A549 (cell line): Measurements from ENCODE around the gene SLC35D1. TPM values are rescaled to one million over a fixed set of nuclear protein-coding genes. Genes with fewer than 3 reads are reported as not detected.

Source experiments
- ATAC-seq, 2 experiments: fragments of 200-7000 bp in 1 of 2; fragments of >200 bp in 1 of 2; cut with Nextera tagmentation in 1 of 2; cut with Tn5 transposase in 1 of 2; 3 replicates each; pipeline versions ENCODE4 v1.8.0 to v1.9.1; 2018 to 2020; ENCODE audit warnings: mild to moderate bottlenecking in 1 of 2, moderate library complexity in 1 of 2
- CTCF ChIA-PET: fragments of 300-600 bp; sonication (Branson Sonifier 250); formaldehyde crosslinking; extraction: SDS; loops from one replicate; lab custom pipeline; 2021; ENCODE audit warnings: antibody characterized with exemption, inconsistent platforms; lab: Yijun Ruan, JAX
- POLR2A ChIA-PET: fragments of 350-600 bp; formaldehyde crosslinking; extraction: SDS; loops from one replicate; lab custom pipeline; 2021; ENCODE audit warnings: antibody characterized with exemption, inconsistent platforms; lab: Yijun Ruan, JAX
- DNase-seq, 2 experiments: peaks; one replicate each; pipeline versions ENCODE4 v3.0.0 to v3.0.0-alpha.2; 2011 to 2016; ENCODE audit warnings: low read depth in 1 of 2, low spot score in 1 of 2
- FAIRE-seq: peaks from 2 replicates; lab custom pipeline; 2011; peaks lifted over from hg19 to GRCh38; lab: Jason Lieb, UNC
- H3K27ac ChIP-seq, 2 experiments: fragments of >200 bp; sonication (Bioruptor Twin); formaldehyde crosslinking; 3 replicates each; pipeline ENCODE4 v1.5.1; 2016 to 2017
- H3K4me1 ChIP-seq: fragments of >200 bp; sonication (Bioruptor Twin); formaldehyde crosslinking; 3 replicates; pipeline ENCODE4 v1.6.1; 2016
- H3K4me2 ChIP-seq: fragments of >200 bp; sonication (Bioruptor Twin); formaldehyde crosslinking; 3 replicates; pipeline ENCODE4 v1.6.1; 2016
- H3K4me3 ChIP-seq: fragments of >200 bp; sonication (Bioruptor Twin); formaldehyde crosslinking; 3 replicates; pipeline ENCODE4 v1.5.1; 2016
- H3K9me3 ChIP-seq: fragments of >200 bp; sonication (Bioruptor Twin); formaldehyde crosslinking; 3 replicates; pipeline ENCODE4 v1.6.1; 2016
- BHLHE40 ChIP-seq: IDR thresholded peaks from 2 replicates; pipeline ENCODE4 v1.6.1; 2012; ENCODE audit warnings: low read depth, low read length, inconsistent platforms
- CEBPB ChIP-seq, 2 experiments: fragments of >200 bp in 1 of 2; sonication (Bioruptor Twin) in 1 of 2; formaldehyde crosslinking in 1 of 2; IDR thresholded peaks; 2 replicates each; pipeline ENCODE4 v1.6.1; 2012 to 2016
- EHMT2 ChIP-seq: fragments of 200-600 bp; sonication (generic); IDR thresholded peaks from 2 replicates; pipeline ENCODE4 v1.6.1; 2016; ENCODE audit warnings: antibody characterized with exemption, low read depth, mild to moderate bottlenecking, moderate library complexity
- FOSB ChIP-seq: fragments of 250-450 bp; sonication (Bioruptor Pico); IDR thresholded peaks from 2 replicates; pipeline ENCODE4 v1.5.0; 2020; ENCODE audit warnings: mild to moderate bottlenecking, moderate library complexity
- FOSL2 ChIP-seq, 2 experiments: fragments of 450-650 bp in 1 of 2; fragments of >200 bp in 1 of 2; sonication (Bioruptor Twin) in 1 of 2; formaldehyde crosslinking; IDR thresholded peaks; 2 replicates each; pipeline versions ENCODE4 v1.5.0 to v1.6.1; 2016 to 2020; ENCODE audit warnings: mild to moderate bottlenecking in 1 of 2, moderate library complexity in 1 of 2
- FOXS1 ChIP-seq: fragments of 250-450 bp; sonication (Bioruptor Pico); IDR thresholded peaks from 2 replicates; pipeline ENCODE4 v1.5.0; 2020; ENCODE audit warnings: mild to moderate bottlenecking, moderate library complexity
- HOXB13 ChIP-seq: fragments of 250-450 bp; sonication (Bioruptor Pico); IDR thresholded peaks from 2 replicates; pipeline ENCODE4 v1.5.0; 2020; ENCODE audit warnings: low read depth, mild to moderate bottlenecking, moderate library complexity
- HOXB5 ChIP-seq: fragments of 250-450 bp; sonication (Bioruptor Pico); IDR thresholded peaks from 2 replicates; pipeline ENCODE4 v1.5.0; 2020; ENCODE audit warnings: mild to moderate bottlenecking, moderate library complexity
- JUN ChIP-seq, 2 experiments: fragments of >200 bp; sonication (Bioruptor Twin); formaldehyde crosslinking; IDR thresholded peaks; 2 replicates in 1 of 2; 3 replicates in 1 of 2; pipeline ENCODE4 v1.6.1; 2016 to 2017
- KDM5A ChIP-seq: fragments of 200-600 bp; sonication (generic); IDR thresholded peaks from 2 replicates; pipeline ENCODE4 v1.6.1; 2016; ENCODE audit warnings: antibody characterized with exemption, mild to moderate bottlenecking
- MAFK ChIP-seq: fragments of 450-650 bp; IDR thresholded peaks from 2 replicates; pipeline ENCODE4 v1.6.1; 2014; ENCODE audit not compliant: partially characterized antibody
- MAZ ChIP-seq: fragments of 150-350 bp; IDR thresholded peaks from 2 replicates; pipeline ENCODE4 v1.6.1; 2014; ENCODE audit warnings: antibody characterized with exemption, low read depth, low read length, borderline replicate concordance
- PHF8 ChIP-seq: fragments of 200-600 bp; sonication (generic); IDR thresholded peaks from 2 replicates; pipeline ENCODE4 v1.6.1; 2016; ENCODE audit warnings: low read depth, mild to moderate bottlenecking, antibody characterized with exemption, moderate library complexity, borderline replicate concordance
- POLR2A ChIP-seq: IDR thresholded peaks from 2 replicates; pipeline ENCODE4 v1.6.1; 2012; ENCODE audit warnings: mild to moderate bottlenecking, low read length
- POLR2AphosphoS2 ChIP-seq: conservative IDR thresholded peaks from 2 replicates; pipeline ENCODE4 v1.6.1; 2012; ENCODE audit warnings: low read length, improper control_type of control experiment, inconsistent platforms
- RAD21 ChIP-seq, 2 experiments: fragments of >200 bp in 1 of 2; sonication (Bioruptor Twin) in 1 of 2; formaldehyde crosslinking in 1 of 2; IDR thresholded peaks in 1 of 2; conservative IDR thresholded peaks in 1 of 2; 2 replicates in 1 of 2; 3 replicates in 1 of 2; pipeline ENCODE4 v1.6.1; 2012 to 2018; ENCODE audit warnings: inconsistent platforms in 1 of 2
- RCOR1 ChIP-seq: fragments of 150-350 bp; IDR thresholded peaks from 2 replicates; pipeline ENCODE4 v1.6.1; 2014; ENCODE audit warnings: antibody characterized with exemption, low read length, low read depth
- RNF2 ChIP-seq: fragments of 200-600 bp; sonication (generic); IDR thresholded peaks from 2 replicates; pipeline ENCODE4 v1.6.1; 2016; ENCODE audit warnings: low read depth, mild to moderate bottlenecking, antibody characterized with exemption, moderate library complexity, borderline replicate concordance
- TFCP2L1 ChIP-seq: fragments of 250-450 bp; sonication (Bioruptor Pico); IDR thresholded peaks from 2 replicates; pipeline ENCODE4 v1.5.0; 2021; ENCODE audit warnings: mild to moderate bottlenecking
- ZC3H11A ChIP-seq: fragments of 450-650 bp; IDR thresholded peaks from 2 replicates; pipeline ENCODE4 v1.6.1; 2014; ENCODE audit warnings: antibody characterized with exemption, mild to moderate bottlenecking
- ZFP36 ChIP-seq: fragments of 450-650 bp; IDR thresholded peaks from 2 replicates; pipeline ENCODE4 v1.6.1; 2014; ENCODE audit warnings: borderline replicate concordance; ENCODE audit not compliant: partially characterized antibody
- ZSCAN20 ChIP-seq: fragments of 250-450 bp; sonication (Bioruptor Pico); IDR thresholded peaks from 2 replicates; pipeline ENCODE4 v1.8.0; 2022; ENCODE audit warnings: mild to moderate bottlenecking, moderate library complexity
- WGBS: methylation state at CpG from one replicate; pipeline ENCODE4 v1.1.6; 2017; ENCODE audit errors: missing lambda C conversion rate; 5-methylcytosine and 5-hydroxymethylcytosine counted together
- polyA plus RNA-seq, 4 experiments: library from polyadenylated mRNA; depleted of rRNA in 3 of 4; stranded (reverse); fragments of >200 nt; fragmentation: RNase III in 1 of 4; extraction: RNeasy Plus Mini Kit Qiagen cat#74134 plus additional on column Dnase treatment in 1 of 4; gene quantifications; 2 replicates in 3 of 4; 3 replicates in 1 of 4; pipeline ENCODE4 v1.2.3, GENCODE V29; 2011 to 2017
- TF ChIP-seq, protein P1 (sequence below): fragments of 450-650 bp; IDR thresholded peaks from 2 replicates; pipeline ENCODE4 v1.6.1; 2014; ENCODE audit warnings: antibody characterized with exemption
- TF ChIP-seq, protein P2 (sequence below): IDR thresholded peaks from 2 replicates; pipeline ENCODE4 v1.6.1; 2012

Gene SLC35D1
- polyA plus RNA-seq, 2 of the 4 experiments (the other 2 are of a cell fraction) = 5.2 to 12.9 TPM

DNA sequence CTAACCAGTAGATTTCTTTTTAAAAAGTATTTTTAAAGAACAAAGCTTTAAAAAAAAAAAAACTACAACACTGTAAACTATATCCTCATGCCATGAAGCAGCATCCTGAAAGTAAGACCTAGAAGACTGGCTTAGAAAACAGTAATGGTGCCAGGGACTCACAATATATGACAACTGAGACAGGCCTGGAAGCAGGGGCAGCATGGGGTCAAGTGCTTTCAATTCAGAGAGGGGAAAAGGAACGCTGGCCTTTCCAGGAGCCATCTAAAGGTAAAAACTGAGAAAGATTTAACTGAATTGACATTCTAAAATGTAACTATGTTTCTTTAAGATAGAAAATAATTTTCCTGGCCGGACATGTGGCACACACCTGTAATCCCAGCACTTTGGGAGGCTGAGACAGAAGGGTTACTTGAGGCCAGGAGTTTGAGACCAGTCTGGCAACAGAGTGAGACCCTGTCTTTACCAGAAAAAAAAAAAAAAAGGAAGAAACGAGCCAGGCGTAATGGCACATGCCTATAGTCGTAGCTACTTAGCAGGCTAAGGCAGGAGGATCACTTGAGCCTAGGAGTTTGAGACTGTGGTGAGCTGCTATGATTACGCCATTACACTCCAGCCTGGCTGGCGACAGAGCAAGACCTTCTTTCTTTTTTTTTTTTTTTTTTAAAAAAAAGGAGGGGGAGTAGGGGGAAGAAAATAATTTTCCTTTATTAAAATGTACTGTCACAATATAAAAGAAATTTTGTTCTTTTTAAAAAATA lies 54.1 kb downstream of the SLC35D1 start:
- CTCF ChIA-PET = interaction anchor here (0.9 to 4.6 kb wide), 2 partner anchors 29 to 149 kb away, joined by 4 to 17 read pairs; no protein-coding TSS in a partner anchor
- Histone ChIP-seq H3K9me3 (no peaks in the 10 kb centered on the region), H3K4me2 (no peak overlapping the region), H3K4me1 (no peaks in the 10 kb centered on the region), H3K4me3 (no peak overlapping the region), H3K27ac (no peak overlapping the region)
- FAIRE-seq = no peak
- POLR2A ChIA-PET = no interaction called here
- no peak for DNase-seq
- WGBS = 89% methylated on average over 7 of the region's 7 CpGs
- TF ChIP-seq ZSCAN20 (CRISPR knock-in tag) (no peak), JUN (IDR thresholded peaks at IDR 0.05) (no peak), MAZ (no peak), RAD21 (conservative IDR thresholded peaks at IDR 0.05 in 1 of 2, IDR thresholded peaks at IDR 0.05 in 1 of 2) (no peak), POLR2A (no peak), RCOR1 (no peak), CEBPB (IDR thresholded peaks at IDR 0.05) (no peak), BHLHE40 (no peak), EHMT2 (no peak), ZC3H11A (no peak), HOXB13 (no peak), FOSB (CRISPR knock-in tag) (no peak), POLR2AphosphoS2 (no peak), FOXS1 (no peak), PHF8 (no peak), TFCP2L1 (CRISPR knock-in tag) (no peak), RNF2 (no peak)
- TF ChIP-seq, protein P1, sequence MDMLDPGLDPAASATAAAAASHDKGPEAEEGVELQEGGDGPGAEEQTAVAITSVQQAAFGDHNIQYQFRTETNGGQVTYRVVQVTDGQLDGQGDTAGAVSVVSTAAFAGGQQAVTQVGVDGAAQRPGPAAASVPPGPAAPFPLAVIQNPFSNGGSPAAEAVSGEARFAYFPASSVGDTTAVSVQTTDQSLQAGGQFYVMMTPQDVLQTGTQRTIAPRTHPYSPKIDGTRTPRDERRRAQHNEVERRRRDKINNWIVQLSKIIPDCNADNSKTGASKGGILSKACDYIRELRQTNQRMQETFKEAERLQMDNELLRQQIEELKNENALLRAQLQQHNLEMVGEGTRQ = no peak
- ATAC-seq = no peak

DNA sequence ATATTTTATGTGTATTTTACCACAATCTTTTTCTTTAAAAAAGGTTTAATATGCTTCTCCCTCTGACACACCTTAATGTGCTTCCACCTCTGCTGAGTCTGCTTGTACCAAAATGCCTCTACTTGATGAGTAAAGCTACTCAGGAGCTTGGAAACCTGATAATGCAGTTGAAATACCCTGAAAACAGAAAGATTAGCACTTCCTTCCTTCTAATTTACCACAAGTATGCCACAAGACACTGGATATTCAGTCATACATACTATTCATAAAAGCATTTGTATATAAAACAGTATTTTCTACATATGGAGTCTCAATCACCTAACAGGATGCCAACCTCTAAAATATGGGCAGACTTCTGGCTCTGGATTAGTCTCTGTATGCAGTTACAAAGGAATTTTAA lies 55.0 kb downstream of the SLC35D1 start:
- ChIA-PET CTCF (interaction anchor here (4.6 kb wide), 1 partner anchor 150 kb away, joined by 17 read pairs; no protein-coding TSS in a partner anchor), POLR2A (no interaction called here)
- DNase-seq (no peak), FAIRE-seq (no peak), ATAC-seq (no peak)
- Histone ChIP-seq H3K4me3 (no peak overlapping the region), H3K4me1 (no peaks in the 10 kb centered on the region), H3K27ac (no peak overlapping the region), H3K9me3 (no peaks in the 10 kb centered on the region), H3K4me2 (no peak overlapping the region)
- TF ChIP-seq FOXS1 (no peak), MAFK (no peak), ZSCAN20 (CRISPR knock-in tag) (no peak), HOXB5 (no peak), FOSL2 (IDR thresholded peaks at IDR 0.05) (no peak), FOSL2 (CRISPR knock-in tag; IDR thresholded peaks at IDR 0.05) (no peak), KDM5A (no peak), ZFP36 (no peak)
- TF ChIP-seq, protein P2, sequence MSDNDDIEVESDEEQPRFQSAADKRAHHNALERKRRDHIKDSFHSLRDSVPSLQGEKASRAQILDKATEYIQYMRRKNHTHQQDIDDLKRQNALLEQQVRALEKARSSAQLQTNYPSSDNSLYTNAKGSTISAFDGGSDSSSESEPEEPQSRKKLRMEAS = no peak
